Transverse colon (tissue), 3 donors: ENCODE results near the gene PPP1R12B.
"Not testable (repeated sequence)": the region's sequence is repeated elsewhere in the genome, so short reads cannot be mapped to it uniquely, and the experiment has no call there.

ENCODE experiments used
- CTCF ChIP-seq, 5 experiments: fragments of 200-600 bp in 3 of 5; fragments of 450-650 bp in 2 of 5; sonication (generic) in 3 of 5; IDR thresholded peaks; 1 replicate in 2 of 5; 2 replicates in 3 of 5; pipeline ENCODE4 v1.5.1; 2016 to 2017; ENCODE audit warnings: antibody characterized with exemption in 5 of 5, inconsistent platforms in 3 of 5, mild to moderate bottlenecking in 2 of 5, moderate library complexity in 1 of 5
- EP300 ChIP-seq: sonication (generic); formaldehyde crosslinking; IDR thresholded peaks from one replicate; pipeline ENCODE4 v1.6.1; 2017; ENCODE audit warnings: antibody characterized with exemption, low read depth
- POLR2A ChIP-seq: fragments of 450-650 bp; IDR thresholded peaks from one replicate; pipeline ENCODE4 v1.6.1; 2016; ENCODE audit warnings: antibody characterized with exemption, mild to moderate bottlenecking, moderate library complexity

DNA sequence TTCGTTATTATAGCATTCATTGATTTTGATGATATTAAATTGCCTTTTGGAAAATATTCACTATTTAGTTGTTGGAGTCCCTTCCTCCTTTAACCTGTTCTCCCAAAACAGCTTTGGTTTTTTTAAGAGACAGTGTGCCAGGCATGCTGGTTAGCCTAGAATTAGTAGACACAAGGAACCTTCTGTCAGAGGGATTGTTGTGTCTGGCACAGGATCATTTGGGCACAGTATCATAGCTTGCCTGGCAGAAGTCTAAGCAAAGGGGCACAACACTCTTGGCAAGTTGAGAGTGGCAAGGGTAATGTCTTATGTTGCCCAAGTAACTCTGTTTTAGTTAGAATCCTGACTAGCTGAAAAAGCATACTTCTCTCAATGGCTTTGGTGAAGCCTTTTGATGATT is 49.9 kb downstream of the PPP1R12B start:
- not testable (repeated sequence) for TF ChIP-seq CTCF (IDR thresholded peaks at IDR 0.05); POLR2A; EP300
